DND-41 (cell line): ENCODE results near the gene EHBP1.

Source experiments
- ATAC-seq: fragments of 200-7000 bp; cut with Tn5 transposase; 3 replicates; pipeline ENCODE4 v1.9.1; 2021; ENCODE audit warnings: low read depth; ENCODE audit not compliant: insufficient read depth
- DNase-seq: peaks from one replicate; pipeline ENCODE4 v3.0.0-alpha.2; 2020
- H2AFZ ChIP-seq: 2 replicates; pipeline ENCODE4 v1.6.0; 2012; ENCODE audit warnings: low read depth, low read length
- H3K27ac ChIP-seq: 2 replicates; pipeline ENCODE4 v1.5.1; 2012; ENCODE audit warnings: low read length, inconsistent platforms
- H3K27me3 ChIP-seq: fragments of 200-600 bp; sonication (generic); 2 replicates; pipeline ENCODE4 v1.6.0; 2012; ENCODE audit warnings: low read length, mild to moderate bottlenecking, inconsistent platforms; ENCODE audit not compliant: insufficient read depth, poor library complexity
- H3K36me3 ChIP-seq: 2 replicates; pipeline ENCODE4 v1.5.1; 2012; ENCODE audit warnings: low read length, inconsistent platforms; ENCODE audit not compliant: insufficient read depth
- H3K4me1 ChIP-seq: 2 replicates; pipeline ENCODE4 v1.5.1; 2012; ENCODE audit warnings: mild to moderate bottlenecking, low read length; ENCODE audit not compliant: insufficient read depth
- H3K4me2 ChIP-seq: 2 replicates; pipeline ENCODE4 v1.6.0; 2012; ENCODE audit warnings: mild to moderate bottlenecking, moderate library complexity, low read length, inconsistent platforms; ENCODE audit not compliant: insufficient read depth
- H3K4me3 ChIP-seq, 2 experiments: fragments of 200-600 bp in 1 of 2; shearing (Covaris generic) in 1 of 2; 2 replicates each; pipeline ENCODE4 v1.5.1; 2012 to 2016; ENCODE audit warnings: inconsistent platforms in 2 of 2, low read length in 2 of 2, mild to moderate bottlenecking in 2 of 2, low read depth in 1 of 2, moderate library complexity in 1 of 2
- H3K79me2 ChIP-seq: 2 replicates; pipeline ENCODE4 v1.6.0; 2012; ENCODE audit warnings: low read length, inconsistent platforms; ENCODE audit not compliant: insufficient read depth
- H3K9ac ChIP-seq: 2 replicates; pipeline ENCODE4 v1.6.0; 2012; ENCODE audit warnings: low read depth, mild to moderate bottlenecking, inconsistent platforms, low read length, moderate library complexity
- H3K9me3 ChIP-seq: 2 replicates; pipeline ENCODE4 v1.5.1; 2012; ENCODE audit warnings: low read length, moderate library complexity, mild to moderate bottlenecking, inconsistent platforms; ENCODE audit not compliant: insufficient read depth, severe bottlenecking
- H4K20me1 ChIP-seq: 2 replicates; pipeline ENCODE4 v1.6.0; 2012; ENCODE audit warnings: low read length; ENCODE audit not compliant: insufficient read depth
- EZH2 ChIP-seq: IDR thresholded peaks from 3 replicates; pipeline ENCODE4 v1.6.1; 2012; ENCODE audit warnings: borderline replicate concordance, low read depth, mild to moderate bottlenecking, moderate library complexity, low read length, inconsistent platforms; ENCODE audit not compliant: severe bottlenecking
- TF ChIP-seq, protein P1 (sequence below): IDR thresholded peaks from 2 replicates; pipeline ENCODE4 v1.5.1; 2012; ENCODE audit warnings: borderline replicate concordance, low read length, moderate library complexity, mild to moderate bottlenecking; ENCODE audit not compliant: poor library complexity, severe bottlenecking; ENCODE audit errors: extremely low read depth

Gene EHBP1

DNA sequence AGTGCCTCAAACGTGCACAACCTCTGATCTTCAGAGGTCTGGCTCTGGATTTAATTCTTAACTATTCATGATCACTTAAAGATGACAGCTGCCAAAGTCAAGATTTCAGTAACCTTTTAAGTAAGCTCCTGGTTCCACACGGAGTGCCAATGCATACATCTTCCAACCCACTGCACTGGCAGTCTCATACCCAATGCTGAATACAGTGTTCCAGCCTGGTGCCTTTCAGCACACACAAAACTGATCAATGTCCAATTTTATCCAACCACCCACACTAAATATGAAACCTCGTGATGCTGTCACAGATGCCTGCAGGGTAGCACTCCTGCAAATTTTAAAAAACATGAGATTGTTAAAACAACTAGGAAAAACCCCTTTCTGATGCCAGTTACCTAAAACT is 84.0 kb downstream of the EHBP1 start:
- no peaks in the 10 kb centered on the region for H3K36me3 ChIP-seq
- no peak overlapping the region for H3K9ac ChIP-seq
- no peak overlapping the region for H3K4me3 ChIP-seq
- no peak overlapping the region; the same call in 1 of the 2 replicates for H3K27ac ChIP-seq
- H2AFZ ChIP-seq = no peak overlapping the region
- DNase-seq = no peak
- no peaks in the 10 kb centered on the region for H4K20me1 ChIP-seq
- H3K4me1 ChIP-seq = peaks cover 40% of the 10 kb centered on the region
- H3K27me3 ChIP-seq = no peaks in the 10 kb centered on the region
- H3K9me3 ChIP-seq = no peaks in the 10 kb centered on the region
- no peak overlapping the region for H3K4me2 ChIP-seq
- no peak for ATAC-seq
- TF ChIP-seq, protein P1, sequence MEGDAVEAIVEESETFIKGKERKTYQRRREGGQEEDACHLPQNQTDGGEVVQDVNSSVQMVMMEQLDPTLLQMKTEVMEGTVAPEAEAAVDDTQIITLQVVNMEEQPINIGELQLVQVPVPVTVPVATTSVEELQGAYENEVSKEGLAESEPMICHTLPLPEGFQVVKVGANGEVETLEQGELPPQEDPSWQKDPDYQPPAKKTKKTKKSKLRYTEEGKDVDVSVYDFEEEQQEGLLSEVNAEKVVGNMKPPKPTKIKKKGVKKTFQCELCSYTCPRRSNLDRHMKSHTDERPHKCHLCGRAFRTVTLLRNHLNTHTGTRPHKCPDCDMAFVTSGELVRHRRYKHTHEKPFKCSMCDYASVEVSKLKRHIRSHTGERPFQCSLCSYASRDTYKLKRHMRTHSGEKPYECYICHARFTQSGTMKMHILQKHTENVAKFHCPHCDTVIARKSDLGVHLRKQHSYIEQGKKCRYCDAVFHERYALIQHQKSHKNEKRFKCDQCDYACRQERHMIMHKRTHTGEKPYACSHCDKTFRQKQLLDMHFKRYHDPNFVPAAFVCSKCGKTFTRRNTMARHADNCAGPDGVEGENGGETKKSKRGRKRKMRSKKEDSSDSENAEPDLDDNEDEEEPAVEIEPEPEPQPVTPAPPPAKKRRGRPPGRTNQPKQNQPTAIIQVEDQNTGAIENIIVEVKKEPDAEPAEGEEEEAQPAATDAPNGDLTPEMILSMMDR = no peak
- peaks cover 9% of the 10 kb centered on the region; the same call in 1 of the 2 replicates for H3K79me2 ChIP-seq

DNA sequence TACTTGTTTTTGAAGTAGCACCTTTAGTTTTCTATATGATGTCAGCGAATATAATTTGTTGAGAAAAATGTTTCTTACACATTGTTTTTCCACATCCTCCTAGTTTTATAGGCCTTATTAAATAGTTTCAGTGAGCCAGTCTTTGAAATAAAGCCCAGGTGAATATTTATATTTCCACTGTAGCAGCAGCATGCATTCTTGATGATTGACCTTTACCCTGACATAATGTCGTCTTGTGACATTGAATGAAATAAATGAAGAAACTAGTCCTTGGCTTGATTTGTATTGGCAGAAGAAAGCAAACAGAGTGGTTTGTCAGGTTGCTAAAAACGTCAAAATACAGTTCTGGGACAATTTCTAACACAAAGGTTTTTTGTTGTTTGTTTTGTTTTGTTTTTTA is 84.4 kb downstream of the EHBP1 start:
- no peak overlapping the region for H3K4me2 ChIP-seq
- TF ChIP-seq, protein P1 = no peak
- TF ChIP-seq EZH2 = no peak

DNA sequence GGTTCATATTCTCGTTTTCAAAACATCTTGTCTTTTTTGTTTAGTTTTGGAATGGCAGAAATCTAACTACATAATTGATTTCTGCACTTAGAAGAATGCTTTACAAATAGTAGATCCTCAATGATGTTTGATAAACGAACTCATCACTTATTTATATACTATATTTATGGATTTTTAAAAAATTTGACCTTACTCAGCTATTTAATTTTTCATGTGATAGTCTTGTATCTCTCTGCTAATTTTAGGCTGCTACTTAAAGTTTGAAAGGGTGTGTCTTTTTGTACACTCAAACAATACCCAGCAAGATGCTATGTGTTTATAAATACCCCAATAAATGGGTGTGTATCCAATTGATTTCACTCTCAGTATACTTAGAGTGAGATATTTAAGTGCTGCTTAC is 86.9 kb downstream of the EHBP1 start:
- H3K79me2 ChIP-seq = peaks cover 15% of the 10 kb centered on the region
- ATAC-seq (no peak), DNase-seq (no peak)
- no peak overlapping the region for H3K4me3 ChIP-seq
- no peaks in the 10 kb centered on the region for H3K36me3 ChIP-seq
- no peaks in the 10 kb centered on the region for H3K9me3 ChIP-seq
- H3K27me3 ChIP-seq = no peaks in the 10 kb centered on the region
- no peak overlapping the region for H3K9ac ChIP-seq
- H3K4me1 ChIP-seq = peaks cover 26% of the 10 kb centered on the region
- no peak overlapping the region for H3K27ac ChIP-seq
- no peak overlapping the region for H3K4me2 ChIP-seq
- TF ChIP-seq, protein P1 = no peak
- no peak for TF ChIP-seq EZH2
- no peaks in the 10 kb centered on the region for H4K20me1 ChIP-seq
- no peak overlapping the region for H2AFZ ChIP-seq

More for the DNA sequence above, 84.4 kb downstream of the EHBP1 start:
- Histone ChIP-seq H3K27me3 (no peaks in the 10 kb centered on the region), H4K20me1 (no peaks in the 10 kb centered on the region), H3K9me3 (no peaks in the 10 kb centered on the region), H3K4me1 (peaks cover 40% of the 10 kb centered on the region), H2AFZ (no peak overlapping the region), H3K36me3 (no peaks in the 10 kb centered on the region), H3K27ac (no peak overlapping the region), H3K9ac (no peak overlapping the region), H3K4me3 (no peak overlapping the region), H3K79me2 (peaks cover 9% of the 10 kb centered on the region; the same call in 1 of the 2 replicates)
- DNase-seq (no peak), ATAC-seq (no peak)

DNA sequence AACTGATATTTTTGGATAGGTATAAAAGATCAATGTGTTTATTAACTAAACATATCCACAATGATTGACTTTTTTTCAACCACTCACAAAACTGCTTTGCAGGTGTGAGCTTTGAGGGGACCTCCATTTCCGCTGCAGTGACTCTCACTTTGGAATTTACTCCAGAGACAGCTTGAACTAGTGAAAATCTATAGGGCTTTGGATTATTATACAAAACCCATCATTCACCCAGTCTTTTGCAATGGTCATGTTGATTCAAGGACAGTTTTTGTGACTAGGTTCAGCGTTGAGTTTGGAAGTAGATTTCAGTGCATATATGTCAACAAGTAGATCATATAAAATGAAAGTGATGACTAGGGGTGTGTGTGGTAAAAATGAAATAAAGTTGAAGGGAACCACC is 87.7 kb downstream of the EHBP1 start:
- ATAC-seq = no peak
- no peak for DNase-seq
- Histone ChIP-seq H3K4me3 (no peak overlapping the region), H2AFZ (no peak overlapping the region), H3K4me1 (peaks cover 21% of the 10 kb centered on the region), H3K4me2 (no peak overlapping the region), H3K79me2 (peaks cover 12% of the 10 kb centered on the region), H3K27me3 (no peaks in the 10 kb centered on the region), H3K9ac (no peak overlapping the region), H4K20me1 (no peaks in the 10 kb centered on the region), H3K9me3 (no peaks in the 10 kb centered on the region), H3K36me3 (no peaks in the 10 kb centered on the region), H3K27ac (no peak overlapping the region)
- TF ChIP-seq, protein P1 = no peak
- no peak for TF ChIP-seq EZH2
